ENCODE measurements around the gene TBC1D16.

DNA sequence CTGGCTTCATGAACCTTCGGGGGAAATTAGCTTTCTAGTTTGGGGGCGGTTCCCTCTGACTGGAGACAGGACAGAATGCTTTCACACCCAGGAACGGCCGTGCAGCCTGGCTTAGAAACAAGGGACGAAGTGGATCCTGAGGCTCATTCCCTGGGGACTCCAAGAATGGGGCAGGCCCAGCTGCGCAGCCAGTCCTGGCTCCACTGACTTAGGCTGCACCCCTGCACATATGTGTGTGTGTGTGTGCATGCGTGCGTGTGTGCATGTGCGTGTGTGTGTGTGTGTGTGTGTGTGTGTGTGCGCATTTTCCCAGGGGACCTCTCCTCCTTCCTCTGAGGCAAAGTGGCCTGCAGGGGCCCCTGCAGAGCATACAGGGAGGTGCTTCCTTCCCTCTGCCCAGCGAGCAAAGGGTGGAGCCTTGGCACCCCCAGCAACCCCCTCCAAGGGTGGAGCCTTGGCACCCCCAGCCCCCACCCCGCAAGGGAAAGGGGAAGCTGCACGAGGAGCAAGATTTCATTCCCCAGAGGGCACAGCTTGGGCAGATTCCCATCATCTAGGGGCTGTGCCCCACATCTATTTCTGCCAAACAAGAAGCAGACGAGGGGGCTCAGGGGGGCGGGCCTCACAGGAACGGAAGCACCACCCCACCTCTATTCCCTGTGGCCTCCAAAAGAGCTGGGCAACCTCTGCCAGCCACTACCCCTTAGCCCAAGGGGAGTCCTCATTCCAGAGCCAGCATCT lies 98.9 kb downstream of the TBC1D16 start:
- TF ChIP-seq, protein P1, sequence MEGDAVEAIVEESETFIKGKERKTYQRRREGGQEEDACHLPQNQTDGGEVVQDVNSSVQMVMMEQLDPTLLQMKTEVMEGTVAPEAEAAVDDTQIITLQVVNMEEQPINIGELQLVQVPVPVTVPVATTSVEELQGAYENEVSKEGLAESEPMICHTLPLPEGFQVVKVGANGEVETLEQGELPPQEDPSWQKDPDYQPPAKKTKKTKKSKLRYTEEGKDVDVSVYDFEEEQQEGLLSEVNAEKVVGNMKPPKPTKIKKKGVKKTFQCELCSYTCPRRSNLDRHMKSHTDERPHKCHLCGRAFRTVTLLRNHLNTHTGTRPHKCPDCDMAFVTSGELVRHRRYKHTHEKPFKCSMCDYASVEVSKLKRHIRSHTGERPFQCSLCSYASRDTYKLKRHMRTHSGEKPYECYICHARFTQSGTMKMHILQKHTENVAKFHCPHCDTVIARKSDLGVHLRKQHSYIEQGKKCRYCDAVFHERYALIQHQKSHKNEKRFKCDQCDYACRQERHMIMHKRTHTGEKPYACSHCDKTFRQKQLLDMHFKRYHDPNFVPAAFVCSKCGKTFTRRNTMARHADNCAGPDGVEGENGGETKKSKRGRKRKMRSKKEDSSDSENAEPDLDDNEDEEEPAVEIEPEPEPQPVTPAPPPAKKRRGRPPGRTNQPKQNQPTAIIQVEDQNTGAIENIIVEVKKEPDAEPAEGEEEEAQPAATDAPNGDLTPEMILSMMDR (conservative IDR thresholded peaks at IDR 0.05; ENCODE audit: low read length): no peak
- TF ChIP-seq EZH2phosphoT487 (IDR thresholded peaks at IDR 0.05; ENCODE audit: borderline replicate concordance): no peak

Data from Loucy (cell line).